Measurements from ENCODE around the gene PEPD.

PEPD gene

GRCh38 chr19:33471111-33471996 is 50.2 kb downstream of the PEPD start:
- no peak for DNase-seq

- no peak for DNase-seq
These were observed 50.9 kb downstream of the PEPD start for GRCh38 chr19:33470686-33471085.

- DNase-seq: no peak
These were observed 51.6 kb downstream of the PEPD start for GRCh38 chr19:33470040-33470330.

GRCh38 chr19:33469171-33470039 is 52.2 kb downstream of the PEPD start:
- DNase-seq: no peak

- DNase-seq: no peak
These were observed 53.0 kb downstream of the PEPD start for GRCh38 chr19:33468361-33469170.

- DNase-seq: no peak
These were observed 53.7 kb downstream of the PEPD start for GRCh38 chr19:33467851-33468250.

GRCh38 chr19:33465834-33466233 is 55.8 kb downstream of the PEPD start:
- no peak for DNase-seq

- DNase-seq: no peak
These were observed 56.2 kb downstream of the PEPD start for GRCh38 chr19:33465371-33465770.

GRCh38 chr19:33464733-33465115 is 56.9 kb downstream of the PEPD start:
- no peak for DNase-seq

GRCh38 chr19:33464010-33464732 is 57.4 kb downstream of the PEPD start:
- no peak for DNase-seq

- DNase-seq: no peak
These were observed 58.4 kb downstream of the PEPD start for GRCh38 chr19:33463199-33463598.

- DNase-seq: no peak
These were observed 59.3 kb downstream of the PEPD start for GRCh38 chr19:33462112-33462791.

- no peak for DNase-seq
These were observed 60.1 kb downstream of the PEPD start for GRCh38 chr19:33461256-33462111.

- no peak for DNase-seq
These were observed 61.2 kb downstream of the PEPD start for GRCh38 chr19:33460221-33460908.

GRCh38 chr19:33459222-33460090 is 62.1 kb downstream of the PEPD start:
- no peak for DNase-seq

- no peak for DNase-seq
These were observed 62.8 kb downstream of the PEPD start for GRCh38 chr19:33458807-33459206.

GRCh38 chr19:33458171-33458633 is 63.4 kb downstream of the PEPD start:
- no peak for DNase-seq

- no peak for DNase-seq
These were observed 64.8 kb downstream of the PEPD start for GRCh38 chr19:33456845-33457220.

All from inflammatory macrophage treated with lipopolysaccharide for 4 hours (primary cell).